ENCODE results near the gene FAM222A.

DNA sequence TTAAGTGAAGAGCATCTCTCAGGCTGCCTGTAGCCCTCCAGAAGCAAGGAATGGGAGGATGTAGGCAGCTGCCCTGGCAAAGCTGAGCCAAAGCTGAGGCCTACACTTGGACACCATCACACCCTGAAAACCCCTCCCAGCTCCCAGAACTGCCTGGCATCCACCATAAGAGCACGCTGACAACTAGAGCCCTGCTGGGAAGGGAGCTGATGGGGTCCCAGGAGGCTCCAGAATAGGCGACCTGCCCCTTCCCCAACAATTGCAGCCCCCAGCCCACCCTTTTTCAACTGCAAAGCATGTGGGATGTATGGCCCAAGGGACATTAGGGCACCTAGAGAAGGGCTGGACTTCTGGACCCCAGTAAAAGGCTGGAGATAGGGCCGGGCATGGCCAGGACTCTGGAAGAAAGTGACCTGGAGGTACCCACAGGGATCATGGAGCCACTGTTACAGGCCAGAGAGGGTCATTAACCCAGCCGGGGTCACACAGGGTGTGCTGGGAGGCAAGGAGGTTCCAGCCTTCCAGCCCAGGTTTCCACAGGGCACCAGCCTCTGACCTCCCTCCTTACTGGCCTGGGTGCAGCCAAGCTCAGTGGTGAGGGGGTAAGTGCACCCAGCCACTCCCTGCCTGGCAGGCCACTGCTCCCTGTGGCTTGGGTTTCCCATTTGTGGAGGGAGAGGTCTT, 27.8 kb downstream of the FAM222A start:
- TF ChIP-seq, protein P1, sequence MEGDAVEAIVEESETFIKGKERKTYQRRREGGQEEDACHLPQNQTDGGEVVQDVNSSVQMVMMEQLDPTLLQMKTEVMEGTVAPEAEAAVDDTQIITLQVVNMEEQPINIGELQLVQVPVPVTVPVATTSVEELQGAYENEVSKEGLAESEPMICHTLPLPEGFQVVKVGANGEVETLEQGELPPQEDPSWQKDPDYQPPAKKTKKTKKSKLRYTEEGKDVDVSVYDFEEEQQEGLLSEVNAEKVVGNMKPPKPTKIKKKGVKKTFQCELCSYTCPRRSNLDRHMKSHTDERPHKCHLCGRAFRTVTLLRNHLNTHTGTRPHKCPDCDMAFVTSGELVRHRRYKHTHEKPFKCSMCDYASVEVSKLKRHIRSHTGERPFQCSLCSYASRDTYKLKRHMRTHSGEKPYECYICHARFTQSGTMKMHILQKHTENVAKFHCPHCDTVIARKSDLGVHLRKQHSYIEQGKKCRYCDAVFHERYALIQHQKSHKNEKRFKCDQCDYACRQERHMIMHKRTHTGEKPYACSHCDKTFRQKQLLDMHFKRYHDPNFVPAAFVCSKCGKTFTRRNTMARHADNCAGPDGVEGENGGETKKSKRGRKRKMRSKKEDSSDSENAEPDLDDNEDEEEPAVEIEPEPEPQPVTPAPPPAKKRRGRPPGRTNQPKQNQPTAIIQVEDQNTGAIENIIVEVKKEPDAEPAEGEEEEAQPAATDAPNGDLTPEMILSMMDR (IDR thresholded peaks at IDR 0.05; ENCODE audit: insufficient read depth, low read length) = no peak
- TF ChIP-seq GABPA (IDR thresholded peaks at IDR 0.05; ENCODE audit: low read depth) = no peak
